Breast epithelium (tissue), 4 donors: ENCODE data around the gene VPS35L. TPM values are rescaled to one million over a fixed set of nuclear protein-coding genes. Genes with fewer than 3 reads are reported as not detected.

Experiments used
- DNase-seq, 2 donors: peaks; one replicate each; pipeline ENCODE4 v3.0.0-alpha.2; 2019; ENCODE audit warnings: low spot score in 2 of 2
- H3K27ac ChIP-seq, 2 donors: fragments of 200-600 bp; sonication (generic) in 1 of 2; one replicate each; pipeline ENCODE4 v1.5.1; 2016 to 2019; ENCODE audit warnings: mild to moderate bottlenecking in 1 of 2
- H3K27me3 ChIP-seq, 2 donors: fragments of 200-600 bp; sonication (generic) in 1 of 2; one replicate each; pipeline versions ENCODE4 v1.5.1 to v1.6.0; 2017 to 2019; ENCODE audit warnings: control low read depth in 1 of 2, mild to moderate bottlenecking in 1 of 2
- H3K36me3 ChIP-seq: fragments of 200-600 bp; one replicate; pipeline ENCODE4 v1.5.1; 2019
- H3K4me1 ChIP-seq, 2 donors: fragments of 200-600 bp; sonication (generic); one replicate each; pipeline ENCODE4 v1.5.1; 2016 to 2019; ENCODE audit warnings: control low read depth in 1 of 2
- H3K4me3 ChIP-seq, 3 donors: fragments of 200-600 bp; sonication (generic); 1 replicate in 2 of 3; 2 replicates in 1 of 3; pipeline ENCODE4 v1.5.1; 2016 to 2019; ENCODE audit warnings: mild to moderate bottlenecking in 3 of 3, moderate library complexity in 2 of 3
- H3K9me3 ChIP-seq, 2 donors: fragments of 200-600 bp; sonication (generic) in 1 of 2; one replicate each; pipeline ENCODE4 v1.5.1; 2016 to 2019; ENCODE audit warnings: control low read depth in 1 of 2
- CTCF ChIP-seq, 3 donors: fragments of 450-650 bp; IDR thresholded peaks; one replicate each; pipeline ENCODE4 v1.5.1; 2016 to 2017; ENCODE audit warnings: antibody characterized with exemption in 3 of 3, mild to moderate bottlenecking in 3 of 3, moderate library complexity in 3 of 3
- POLR2A ChIP-seq: fragments of 450-650 bp; IDR thresholded peaks from one replicate; pipeline ENCODE4 v1.6.1; 2016; ENCODE audit warnings: antibody characterized with exemption, mild to moderate bottlenecking, moderate library complexity
- POLR2AphosphoS5 ChIP-seq, 3 donors: sonication (generic); formaldehyde crosslinking; IDR thresholded peaks; one replicate each; pipeline ENCODE4 v1.6.1; 2017; ENCODE audit warnings: antibody characterized with exemption in 3 of 3
- intact Hi-C: fragments of 100-400 bp; cut with DNase I; formaldehyde crosslinking; loops from one replicate; pipeline ENCODE4 v1.15.1; 2023; ENCODE audit warnings: low total_unique reads
- total RNA-seq, 3 donors: library from RNA; depleted of rRNA; stranded (reverse); fragments of >200 nt; gene quantifications; one replicate each; pipeline ENCODE4 v1.1.0, GENCODE V29; 2016

VPS35L gene
- total RNA-seq, 3 donors from 2014 or later = 36.4 to 43.3 (median 40.5) TPM

- Histone ChIP-seq H3K36me3 (no peaks in the 10 kb centered on the region), H3K27ac (peak overlapping the region; percentile 30 to 40)
- intact Hi-C loops = no loop called here
Measured at GRCh38 chr16:19691161-19691711, 135.7 kb downstream of the VPS35L start.

GRCh38 chr16:19694989-19695388 lies 139.5 kb downstream of the VPS35L start:
- Histone ChIP-seq H3K27ac (no peak overlapping the region), H3K4me1 (peaks cover 7 to 10% of the 10 kb centered on the region in 2 donors), H3K36me3 (no peaks in the 10 kb centered on the region), H3K4me3 (no peak overlapping the region), H3K27me3 (no peaks in the 10 kb centered on the region), H3K9me3 (no peaks in the 10 kb centered on the region)
- TF ChIP-seq POLR2AphosphoS5 (IDR thresholded peaks at IDR 0.05) (no peak), CTCF (IDR thresholded peaks at IDR 0.05) (no peak), POLR2A (no peak)
- intact Hi-C loops = no loop called here
- no peak for DNase-seq

More at GRCh38 chr16:19691161-19691711, 135.7 kb downstream of the VPS35L start:
- Histone ChIP-seq H3K4me3 (no peak overlapping the region), H3K27me3 (no peaks in the 10 kb centered on the region), H3K4me1 (peaks cover under 1 to 3% of the 10 kb centered on the region in 2 donors), H3K9me3 (no peaks in the 10 kb centered on the region)
- peak; percentile 37 to 73 for DNase-seq
- TF ChIP-seq CTCF (IDR thresholded peaks at IDR 0.05) (no peak), POLR2A (no peak), POLR2AphosphoS5 (IDR thresholded peaks at IDR 0.05) (no peak)

GRCh38 chr16:19696328-19696727 lies 140.8 kb downstream of the VPS35L start:
- peak; percentile 74 to 79 for DNase-seq
- TF ChIP-seq POLR2A = no peak
- TF ChIP-seq POLR2AphosphoS5 (IDR thresholded peaks at IDR 0.05) = peak; percentile 12 to 44 (median 43)
- Histone ChIP-seq H3K4me1 (peaks cover 7 to 10% of the 10 kb centered on the region in 2 donors), H3K27me3 (no peaks in the 10 kb centered on the region), H3K36me3 (no peaks in the 10 kb centered on the region), H3K27ac (peak overlapping the region; percentile 82 to 92), H3K4me3 (no peak overlapping the region), H3K9me3 (no peaks in the 10 kb centered on the region)
- intact Hi-C loops = no loop called here

DNA sequence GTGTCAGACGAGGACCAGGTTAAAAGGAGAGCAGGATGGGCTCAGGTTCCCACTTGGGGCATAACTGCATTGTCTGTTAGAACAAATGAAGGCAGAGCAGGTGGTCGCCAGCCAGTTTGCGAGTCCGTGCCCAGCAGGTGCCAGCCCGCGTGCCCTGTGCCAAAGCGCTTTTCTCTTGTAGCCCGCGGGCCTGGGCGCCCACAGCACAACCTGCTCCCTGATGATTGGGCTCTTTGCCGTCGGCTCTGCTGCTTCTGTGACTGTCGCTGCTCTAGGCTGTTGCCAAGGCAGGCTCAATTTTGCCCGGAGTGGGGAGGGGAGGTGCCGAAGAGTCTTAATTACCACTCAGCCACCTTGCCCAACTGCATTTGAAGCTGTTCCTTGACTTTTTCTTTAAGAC lies 141.5 kb downstream of the VPS35L start:
- no peak for DNase-seq
- H3K4me1 ChIP-seq = peaks cover 7 to 10% of the 10 kb centered on the region in 2 donors
- intact Hi-C loops = no loop called here
- no peaks in the 10 kb centered on the region for H3K36me3 ChIP-seq
- H3K27me3 ChIP-seq = no peaks in the 10 kb centered on the region
- peak overlapping the region; percentile 82 to 92 for H3K27ac ChIP-seq
- no peak overlapping the region for H3K4me3 ChIP-seq
- H3K9me3 ChIP-seq = no peaks in the 10 kb centered on the region
- TF ChIP-seq POLR2AphosphoS5 (IDR thresholded peaks at IDR 0.05) (no peak), CTCF (IDR thresholded peaks at IDR 0.05) (no peak), POLR2A (no peak)

- no peak for TF ChIP-seq CTCF (IDR thresholded peaks at IDR 0.05)
- no peak for TF ChIP-seq POLR2AphosphoS5 (IDR thresholded peaks at IDR 0.05)
- Histone ChIP-seq H3K27me3 (no peaks in the 10 kb centered on the region), H3K4me3 (no peak overlapping the region), H3K9me3 (no peaks in the 10 kb centered on the region), H3K4me1 (peaks cover 7 to 10% of the 10 kb centered on the region in 2 donors), H3K36me3 (no peaks in the 10 kb centered on the region), H3K27ac (peak overlapping the region; percentile 82 to 92)
- DNase-seq = no peak
- intact Hi-C loops = no loop called here
Measured at GRCh38 chr16:19697756-19698318, 142.3 kb downstream of the VPS35L start.
